ENCODE data around the gene THSD8. TPM values are rescaled to one million over a fixed set of nuclear protein-coding genes. Genes with fewer than 3 reads are reported as not detected.
A peak's percentile ranks its signal among the peaks of the same experiment; 100 is the strongest.

The THSD8 gene
- total RNA-seq (1 to 10 TPM; 2.2 to 3.2 TPM), polyA plus RNA-seq (1 to 10 TPM; 1.5 to 4.4 TPM)

DNA sequence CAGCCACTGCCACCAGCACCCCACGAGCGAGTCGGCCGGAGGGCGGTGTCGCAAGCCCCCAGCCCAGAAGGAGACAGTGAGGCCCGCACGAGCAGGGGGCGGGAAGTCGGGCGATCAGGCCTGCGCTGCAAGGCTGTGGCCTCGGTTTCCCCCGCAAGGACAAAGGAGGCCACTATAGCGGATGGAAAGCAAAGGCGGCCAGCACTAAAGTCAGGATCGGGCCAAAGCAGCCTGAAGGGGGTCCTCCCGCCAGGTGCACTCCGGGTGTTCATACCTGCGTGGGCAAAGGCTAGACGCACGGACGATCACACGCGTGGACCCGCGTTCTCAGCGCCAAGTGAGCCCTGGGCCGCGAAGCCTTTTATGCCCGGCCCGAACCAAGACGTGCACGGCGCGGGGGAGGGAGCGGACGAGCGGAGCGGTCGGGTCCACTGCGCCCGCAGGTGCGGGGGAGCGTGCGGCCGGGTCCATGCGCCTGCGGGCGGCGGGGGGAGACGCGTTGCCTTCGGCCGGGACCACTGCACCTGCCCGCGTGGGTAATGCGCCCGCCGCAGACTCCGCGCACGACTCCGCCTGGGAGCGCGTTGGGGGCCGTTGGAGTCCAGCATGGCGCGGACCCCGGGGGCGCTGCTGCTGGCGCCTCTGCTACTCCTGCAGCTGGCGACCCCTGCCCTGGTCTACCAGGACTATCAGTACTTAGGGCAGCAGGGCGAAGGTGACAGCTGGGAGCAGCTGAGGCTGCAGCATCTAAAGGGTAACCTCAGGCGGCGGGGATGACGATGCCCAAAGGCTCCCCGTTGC is at the start of gene THSD8, which contains the start of gene PRDX2:
THSD8 (plus strand) TSS at position 604 of the 801 bp plus-strand sequence; CDS start at position 607, 3 bp downstream.
PRDX2 (minus strand) TSS at position 335 of the 801 bp plus-strand sequence. CDS start 539 bp downstream, outside the sequence.
- no peaks in the 10 kb centered on the region for H3K9me3 Mint-ChIP-seq
- H3K9me3 ChIP-seq (ENCODE audit: control insufficient read depth in 1 of 2, low read length in 2 of 2): no peaks in the 10 kb centered on the region
- no peaks in the 10 kb centered on the region for H3K27me3 ChIP-seq (ENCODE audit: insufficient read depth, low read length)
- peaks cover under 1 to 19% of the 10 kb centered on the region in 2 donors for H3K36me3 Mint-ChIP-seq
- DNase-seq: peak; percentile 57 to 77 (median 72)
- intact Hi-C loops (cut with micrococcal nuclease): no loop called here
- peak within 1 kb of the TSS; percentile 65 to 78 for H3K4me3 ChIP-seq (ENCODE audit: low read length in 2 of 2)
- H3K27me3 Mint-ChIP-seq: no peaks in the 10 kb centered on the region
- peaks cover 17 to 39% (median 30%) of the 10 kb centered on the region in 4 donors for H3K4me1 Mint-ChIP-seq
- H3K4me3 Mint-ChIP-seq: peak within 1 kb of the TSS; percentile 85 to 92 (median 90)
- ChIA-PET CTCF (ENCODE audit: partially characterized antibody) (interaction anchor here (0.8 to 17.4 kb wide), 8 partner anchors 9 to 124 kb away, joined by 3 to 906 read pairs (median 6); partner anchors contain the start of gene HOOK2), POLR2A (ENCODE audit: partially characterized antibody) (interaction anchor here (0.6 to 20.0 kb wide), 9 partner anchors 9 to 121 kb away, joined by 3 to 1162 read pairs (median 4); partner anchors contain the start of genes DHPS, GCDH, GET3 and HOOK2)
- H3K27ac Mint-ChIP-seq: peak within 1 kb of the TSS; percentile 67 to 91 (median 81)
- H3K4me1 ChIP-seq (ENCODE audit: insufficient read depth, low read length): peaks cover 30% of the 10 kb centered on the region
- H3K27ac ChIP-seq (ENCODE audit: low read depth, low read length): peak within 1 kb of the TSS; percentile 67
- peaks cover 14% of the 10 kb centered on the region for H3K36me3 ChIP-seq (ENCODE audit: insufficient read depth, low read length)

GRCh38 chr19:12754465-12755196 is 47.2 kb upstream of the THSD8 start:
- peaks cover 3% of the 10 kb centered on the region for H3K4me1 ChIP-seq (ENCODE audit: insufficient read depth, low read length)
- CTCF ChIA-PET (ENCODE audit: partially characterized antibody): interaction anchor here (0.9 to 8.0 kb wide), 5 partner anchors 21 to 191 kb away, joined by 3 to 126 read pairs (median 4); partner anchors contain the start of gene TNPO2
- H3K9me3 Mint-ChIP-seq: no peaks in the 10 kb centered on the region
- intact Hi-C loops (cut with micrococcal nuclease): no loop called here
- no peak overlapping the region for H3K27ac ChIP-seq (ENCODE audit: low read depth, low read length)
- DNase-seq: no peak
- no peak overlapping the region for H3K27ac Mint-ChIP-seq
- H3K36me3 ChIP-seq (ENCODE audit: insufficient read depth, low read length): no peaks in the 10 kb centered on the region
- peaks cover 3 to 15% of the 10 kb centered on the region in 2 donors for H3K27me3 Mint-ChIP-seq
- H3K4me3 Mint-ChIP-seq: no peak overlapping the region
- H3K27me3 ChIP-seq (ENCODE audit: insufficient read depth, low read length): no peaks in the 10 kb centered on the region
- H3K4me3 ChIP-seq (ENCODE audit: low read length in 2 of 2): no peak overlapping the region
- POLR2A ChIA-PET (ENCODE audit: partially characterized antibody): interaction anchor here (0.5 to 1.3 kb wide), 3 partner anchors 13 to 999 kb away, joined by 3 read pairs; no protein-coding TSS in a partner anchor
- H3K9me3 ChIP-seq (ENCODE audit: control insufficient read depth in 1 of 2, low read length in 2 of 2): no peaks in the 10 kb centered on the region
- peaks cover 5 to 13% (median 7%) of the 10 kb centered on the region in 4 donors for H3K4me1 Mint-ChIP-seq
- no peaks in the 10 kb centered on the region for H3K36me3 Mint-ChIP-seq

DNA sequence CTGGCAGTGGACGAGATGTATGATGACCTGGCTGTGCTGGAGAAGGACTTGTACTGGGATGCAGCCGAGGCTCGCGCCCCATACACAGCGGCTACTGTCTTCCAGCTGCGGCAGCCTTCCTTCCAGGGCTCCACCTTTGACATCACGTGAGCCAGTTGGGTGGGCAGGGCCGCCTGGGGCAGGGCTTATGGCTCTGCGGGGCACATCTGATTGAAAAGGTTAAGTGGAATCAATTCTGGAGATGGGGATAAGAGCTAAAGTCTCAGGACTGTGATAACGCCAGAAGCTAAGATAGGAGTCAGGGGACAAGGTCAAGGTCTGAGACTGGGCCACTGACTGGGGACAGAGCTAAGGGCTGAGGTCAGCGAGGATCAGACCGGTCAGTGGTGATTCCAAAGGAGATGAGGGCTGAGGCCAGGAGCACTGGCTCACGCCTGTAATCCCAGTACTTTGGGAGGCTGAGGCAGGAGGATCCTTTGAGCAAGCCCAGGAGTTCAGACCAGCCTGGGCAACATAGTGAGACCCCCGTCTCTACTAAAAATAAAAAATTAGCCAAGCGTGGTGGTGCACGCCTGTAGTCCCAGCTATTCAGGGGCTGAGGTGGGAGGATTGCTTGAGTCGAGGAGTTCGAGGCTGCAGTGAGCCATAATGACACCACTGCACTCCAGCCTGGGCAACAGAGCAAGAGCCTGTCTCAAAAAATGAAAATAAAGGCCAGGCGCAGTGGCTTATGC is 45.6 kb upstream of the THSD8 start:
- Mint-ChIP-seq H3K9me3 (no peaks in the 10 kb centered on the region), H3K36me3 (no peaks in the 10 kb centered on the region), H3K27ac (no peak overlapping the region), H3K4me1 (peaks cover 4 to 8% (median 5%) of the 10 kb centered on the region in 4 donors), H3K27me3 (peaks cover 1 to 7% of the 10 kb centered on the region in 2 donors), H3K4me3 (no peak overlapping the region)
- no peak overlapping the region for H3K27ac ChIP-seq (ENCODE audit: low read depth, low read length)
- ChIA-PET CTCF (ENCODE audit: partially characterized antibody) (interaction anchor here (0.6 to 8.0 kb wide), 6 partner anchors 19 to 91 kb away, joined by 3 to 126 read pairs (median 9); partner anchors contain the start of genes GET3, TNPO2 and TRIR), POLR2A (ENCODE audit: partially characterized antibody) (interaction anchor here (2.5 kb wide), 1 partner anchor 36 kb away, joined by 8 read pairs; the partner anchor contains the start of gene JUNB)
- H3K9me3 ChIP-seq (ENCODE audit: control insufficient read depth in 1 of 2, low read length in 2 of 2): no peaks in the 10 kb centered on the region
- DNase-seq: no peak
- peaks cover 3% of the 10 kb centered on the region for H3K4me1 ChIP-seq (ENCODE audit: insufficient read depth, low read length)
- H3K36me3 ChIP-seq (ENCODE audit: insufficient read depth, low read length): no peaks in the 10 kb centered on the region
- intact Hi-C loops (cut with micrococcal nuclease): no loop called here
- no peaks in the 10 kb centered on the region for H3K27me3 ChIP-seq (ENCODE audit: insufficient read depth, low read length)
- no peak overlapping the region for H3K4me3 ChIP-seq (ENCODE audit: low read length in 2 of 2)

GRCh38 chr19:12757544-12758274 is 44.2 kb upstream of the THSD8 start:
- ChIA-PET CTCF (ENCODE audit: partially characterized antibody) (interaction anchor here (0.6 to 27.8 kb wide), 24 partner anchors 10 to 573 kb away, joined by 3 to 906 read pairs (median 6); partner anchors contain the start of genes FBXW9, GET3, JUNB and PRDX2), POLR2A (ENCODE audit: partially characterized antibody) (interaction anchor here (0.7 to 2.5 kb wide), 6 partner anchors 24 to 83 kb away, joined by 3 to 8 read pairs (median 4); partner anchors contain the start of genes JUNB and TRIR)
- intact Hi-C loops (cut with micrococcal nuclease): loop anchor here (1.0 kb wide), 1 partner anchor 40 kb away; no protein-coding TSS in a partner anchor
- peak in 4 of 5 donors; percentile 56 to 61 (median 58) for DNase-seq
- Histone ChIP-seq H3K4me3 (ENCODE audit: low read length in 2 of 2) (no peak overlapping the region), H3K36me3 (ENCODE audit: insufficient read depth, low read length) (no peaks in the 10 kb centered on the region), H3K27me3 (ENCODE audit: insufficient read depth, low read length) (no peaks in the 10 kb centered on the region), H3K27ac (ENCODE audit: low read depth, low read length) (no peak overlapping the region), H3K4me1 (ENCODE audit: insufficient read depth, low read length) (peaks cover 3% of the 10 kb centered on the region), H3K9me3 (ENCODE audit: control insufficient read depth in 1 of 2, low read length in 2 of 2) (no peaks in the 10 kb centered on the region)
- H3K4me1 Mint-ChIP-seq: peaks cover 4 to 10% (median 5%) of the 10 kb centered on the region in 4 donors
- no peaks in the 10 kb centered on the region for H3K9me3 Mint-ChIP-seq
- H3K27ac Mint-ChIP-seq: no peak overlapping the region
- H3K36me3 Mint-ChIP-seq: no peaks in the 10 kb centered on the region
- peak overlapping the region in 5 of 8 donors; percentile 5 to 41 (median 32) for H3K4me3 Mint-ChIP-seq
- H3K27me3 Mint-ChIP-seq: peaks cover 1 to 7% of the 10 kb centered on the region in 2 donors

DNA sequence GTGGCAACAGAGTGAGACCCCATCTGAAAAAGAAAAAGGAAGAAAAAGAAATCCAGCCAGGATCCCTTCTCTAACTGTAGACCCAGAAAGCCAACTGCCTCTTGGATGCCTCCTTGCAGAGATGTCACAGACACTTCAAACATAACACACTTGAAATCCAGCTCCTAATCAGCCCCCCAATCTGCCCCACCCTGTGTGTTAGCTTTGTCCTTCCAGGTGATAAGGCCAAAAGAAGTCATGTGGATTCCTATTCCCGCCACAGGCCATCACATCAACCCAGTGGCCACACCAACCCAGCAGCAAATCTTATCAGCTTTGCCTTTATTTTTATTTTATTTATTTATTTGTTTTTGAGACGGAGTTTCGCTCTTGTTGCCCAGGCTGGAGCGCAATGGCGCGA is 42.2 kb upstream of the THSD8 start:
- peaks cover 1 to 2% of the 10 kb centered on the region in 2 donors for H3K27me3 Mint-ChIP-seq
- no peak overlapping the region for H3K4me3 Mint-ChIP-seq
- H3K4me1 ChIP-seq (ENCODE audit: insufficient read depth, low read length): peaks cover 3% of the 10 kb centered on the region
- no peaks in the 10 kb centered on the region for H3K9me3 Mint-ChIP-seq
- intact Hi-C loops (cut with micrococcal nuclease): loop anchor here (1.0 kb wide), 4 partner anchors 37 to 195 kb away; no protein-coding TSS in a partner anchor
- no peaks in the 10 kb centered on the region for H3K27me3 ChIP-seq (ENCODE audit: insufficient read depth, low read length)
- H3K36me3 ChIP-seq (ENCODE audit: insufficient read depth, low read length): no peaks in the 10 kb centered on the region
- no peak overlapping the region for H3K4me3 ChIP-seq (ENCODE audit: low read length in 2 of 2)
- H3K36me3 Mint-ChIP-seq: no peaks in the 10 kb centered on the region
- CTCF ChIA-PET (ENCODE audit: partially characterized antibody): interaction anchor here (1.0 to 27.8 kb wide), 20 partner anchors 10 to 120 kb away, joined by 3 to 906 read pairs (median 6); partner anchors contain the start of genes GET3, JUNB, PRDX2 and RNASEH2A
- H3K27ac Mint-ChIP-seq: no peak overlapping the region
- no peak overlapping the region for H3K27ac ChIP-seq (ENCODE audit: low read depth, low read length)
- POLR2A ChIA-PET (ENCODE audit: partially characterized antibody): interaction anchor here (1.0 to 2.6 kb wide), 5 partner anchors 18 to 36 kb away, joined by 3 to 15 read pairs (median 3); partner anchors contain the start of genes GET3 and JUNB
- no peak for DNase-seq
- H3K4me1 Mint-ChIP-seq: peaks cover 4 to 10% (median 5%) of the 10 kb centered on the region in 4 donors
- no peaks in the 10 kb centered on the region for H3K9me3 ChIP-seq (ENCODE audit: control insufficient read depth in 1 of 2, low read length in 2 of 2)
